ENCODE data around the gene HSD17B4. TPM values are rescaled to one million over a fixed set of nuclear protein-coding genes. Genes with fewer than 3 reads are reported as not detected.
"Not testable (repeated sequence)": the region's sequence is repeated elsewhere in the genome, so short reads cannot be mapped to it uniquely, and the experiment has no call there.

The HSD17B4 gene
- total RNA-seq, 2 donors from 2014 or later: 122 to 170 TPM

DNA sequence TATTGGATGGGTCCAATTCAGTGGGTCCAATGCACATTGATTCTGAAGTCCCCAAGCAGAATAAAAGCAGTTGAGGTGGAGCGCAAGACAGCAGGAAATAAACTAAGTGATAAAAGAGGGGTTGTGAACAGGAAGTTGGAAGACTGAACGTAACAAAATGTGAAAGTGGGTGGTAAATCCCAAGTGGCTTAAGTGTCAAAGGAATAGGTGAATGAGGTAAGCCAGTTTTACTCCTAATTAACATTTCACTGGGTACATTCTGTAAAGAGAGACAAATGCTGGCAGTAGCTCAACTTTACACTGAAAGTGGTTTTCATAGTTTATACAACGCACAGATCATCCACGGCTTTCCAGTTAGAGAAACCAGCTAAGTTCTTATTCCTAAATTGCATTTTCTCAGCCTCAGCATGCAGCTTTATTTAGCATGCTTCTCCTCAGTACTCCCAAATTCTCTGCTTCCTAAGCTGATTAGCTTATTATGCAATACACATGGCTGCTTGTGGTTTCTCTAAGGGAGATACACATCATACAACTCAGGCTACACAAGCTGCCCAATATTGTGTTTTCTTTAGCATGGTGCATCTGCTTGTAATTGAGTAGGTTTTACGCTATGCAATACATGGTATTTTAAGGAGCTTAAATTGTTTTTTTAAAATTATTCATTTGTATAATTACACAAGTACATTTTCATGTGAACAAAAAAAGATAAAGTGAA lies 34.2 kb upstream of the HSD17B4 start:
- TF ChIP-seq, protein P1, sequence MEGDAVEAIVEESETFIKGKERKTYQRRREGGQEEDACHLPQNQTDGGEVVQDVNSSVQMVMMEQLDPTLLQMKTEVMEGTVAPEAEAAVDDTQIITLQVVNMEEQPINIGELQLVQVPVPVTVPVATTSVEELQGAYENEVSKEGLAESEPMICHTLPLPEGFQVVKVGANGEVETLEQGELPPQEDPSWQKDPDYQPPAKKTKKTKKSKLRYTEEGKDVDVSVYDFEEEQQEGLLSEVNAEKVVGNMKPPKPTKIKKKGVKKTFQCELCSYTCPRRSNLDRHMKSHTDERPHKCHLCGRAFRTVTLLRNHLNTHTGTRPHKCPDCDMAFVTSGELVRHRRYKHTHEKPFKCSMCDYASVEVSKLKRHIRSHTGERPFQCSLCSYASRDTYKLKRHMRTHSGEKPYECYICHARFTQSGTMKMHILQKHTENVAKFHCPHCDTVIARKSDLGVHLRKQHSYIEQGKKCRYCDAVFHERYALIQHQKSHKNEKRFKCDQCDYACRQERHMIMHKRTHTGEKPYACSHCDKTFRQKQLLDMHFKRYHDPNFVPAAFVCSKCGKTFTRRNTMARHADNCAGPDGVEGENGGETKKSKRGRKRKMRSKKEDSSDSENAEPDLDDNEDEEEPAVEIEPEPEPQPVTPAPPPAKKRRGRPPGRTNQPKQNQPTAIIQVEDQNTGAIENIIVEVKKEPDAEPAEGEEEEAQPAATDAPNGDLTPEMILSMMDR (IDR thresholded peaks at IDR 0.05): no peak
- no peak overlapping the region for H3K27ac ChIP-seq
- H3K9me3 ChIP-seq: no peaks in the 10 kb centered on the region
- H3K4me1 ChIP-seq: peaks cover 0 to 10% of the 10 kb centered on the region in 2 donors
- H3K27me3 ChIP-seq: no peaks in the 10 kb centered on the region
- DNase-seq (ENCODE audit: low spot score): no peak
- H3K4me3 ChIP-seq: no peak overlapping the region
- H3K36me3 ChIP-seq: no peaks in the 10 kb centered on the region

DNA sequence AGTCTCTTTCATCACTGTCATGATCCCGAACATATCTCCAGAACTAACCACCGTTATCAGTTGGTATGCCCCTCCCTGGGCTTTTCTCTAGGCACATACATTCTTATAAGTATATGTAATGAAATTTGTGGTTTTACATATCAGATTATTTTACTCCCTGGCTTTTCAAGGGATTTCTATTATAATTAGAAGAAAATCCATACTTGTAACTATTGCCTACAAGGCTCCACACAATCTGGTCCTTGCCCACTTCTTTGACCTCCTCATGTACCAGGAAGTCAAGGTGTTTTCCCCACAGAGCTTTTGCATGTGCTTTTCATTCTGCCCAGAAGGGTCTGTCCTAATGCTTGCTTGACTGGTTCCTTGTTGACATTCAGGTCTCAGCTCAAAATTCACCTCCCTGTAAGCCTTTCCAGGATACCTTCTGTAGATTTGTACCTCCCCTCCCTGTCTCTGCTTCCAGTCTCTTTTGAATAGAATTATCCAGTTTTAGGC lies 33.6 kb upstream of the HSD17B4 start:
- no peaks in the 10 kb centered on the region for H3K27me3 ChIP-seq
- no peaks in the 10 kb centered on the region for H3K9me3 ChIP-seq
- H3K4me3 ChIP-seq: no peak overlapping the region
- TF ChIP-seq, protein P1 (IDR thresholded peaks at IDR 0.05): no peak
- peaks cover 0 to 10% of the 10 kb centered on the region in 2 donors for H3K4me1 ChIP-seq
- no peak overlapping the region for H3K27ac ChIP-seq
- no peak for DNase-seq (ENCODE audit: low spot score)
- H3K36me3 ChIP-seq: no peaks in the 10 kb centered on the region

DNA sequence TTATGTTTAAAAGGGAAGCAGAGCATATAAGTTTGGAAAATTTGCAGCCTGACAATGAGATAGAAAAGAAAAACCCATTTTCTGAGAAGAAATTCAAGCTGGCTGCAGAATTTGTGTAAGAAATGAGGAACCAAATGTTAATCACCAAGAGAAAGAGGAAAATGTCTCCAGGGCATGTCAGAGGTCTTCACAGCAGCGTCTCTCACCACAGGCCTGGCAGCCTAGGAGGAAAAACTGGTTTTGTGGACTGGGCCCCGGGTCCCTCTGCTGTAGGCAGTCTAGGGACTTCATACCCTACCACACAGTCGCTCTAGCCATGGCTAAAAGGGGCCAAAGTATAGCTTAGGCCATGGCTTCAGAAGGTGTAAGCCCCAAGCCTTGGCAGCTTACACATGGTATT lies 32.1 kb upstream of the HSD17B4 start:
- Histone ChIP-seq H3K4me1 (peaks cover 0 to 10% of the 10 kb centered on the region in 2 donors), H3K27me3 (no peaks in the 10 kb centered on the region), H3K36me3 (no peaks in the 10 kb centered on the region), H3K27ac (no peak overlapping the region), H3K4me3 (no peak overlapping the region), H3K9me3 (no peaks in the 10 kb centered on the region)
- TF ChIP-seq, protein P1 (IDR thresholded peaks at IDR 0.05): no peak
- DNase-seq (ENCODE audit: low spot score): no peak

DNA sequence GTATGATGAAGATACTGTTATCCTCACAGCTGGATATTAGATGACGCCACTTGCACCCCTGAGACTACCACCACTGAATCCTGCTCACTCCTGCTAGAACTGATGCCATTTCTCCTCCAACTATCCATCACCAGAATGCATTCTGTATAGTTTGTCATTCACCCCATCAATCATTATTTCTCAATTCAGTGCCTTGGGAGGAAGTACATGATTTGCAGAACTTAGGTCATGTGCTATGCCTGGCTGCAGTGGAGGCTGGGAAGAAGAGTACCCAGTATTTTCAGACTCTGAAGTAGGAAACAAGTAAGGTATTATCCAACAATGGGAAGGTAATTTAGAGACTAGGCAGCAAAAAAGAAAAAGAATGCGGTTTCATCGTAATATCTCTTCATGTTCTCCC lies 26.2 kb upstream of the HSD17B4 start:
- H3K27me3 ChIP-seq: no peaks in the 10 kb centered on the region
- H3K27ac ChIP-seq: no peak overlapping the region
- DNase-seq (ENCODE audit: low spot score): no peak
- TF ChIP-seq, protein P1 (IDR thresholded peaks at IDR 0.05): no peak
- H3K9me3 ChIP-seq: no peaks in the 10 kb centered on the region
- H3K4me1 ChIP-seq: no peaks in the 10 kb centered on the region
- H3K4me3 ChIP-seq: no peak overlapping the region
- H3K36me3 ChIP-seq: no peaks in the 10 kb centered on the region

DNA sequence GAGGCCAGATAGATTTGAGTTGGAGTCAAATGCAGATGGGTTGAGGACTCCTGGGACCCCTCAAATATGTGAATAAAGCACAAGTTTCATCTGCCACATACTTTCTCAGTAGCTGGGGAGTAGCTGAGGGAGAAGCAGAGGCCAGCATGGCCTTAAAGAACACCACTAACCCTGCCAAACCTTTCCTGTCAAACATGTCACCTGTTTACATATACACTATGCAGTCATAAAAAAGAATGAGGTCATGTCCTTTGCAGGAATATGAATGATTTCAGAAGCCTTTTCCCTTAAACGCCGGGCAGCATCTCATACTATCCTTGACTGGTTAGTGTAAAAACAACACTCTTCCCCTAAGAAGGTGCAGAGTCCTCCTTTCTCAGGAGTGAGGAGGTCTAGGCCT lies 25.2 kb upstream of the HSD17B4 start:
- H3K27me3 ChIP-seq: no peaks in the 10 kb centered on the region
- no peaks in the 10 kb centered on the region for H3K4me1 ChIP-seq
- no peak overlapping the region for H3K27ac ChIP-seq
- no peaks in the 10 kb centered on the region for H3K9me3 ChIP-seq
- no peak overlapping the region for H3K4me3 ChIP-seq
- TF ChIP-seq, protein P1 (IDR thresholded peaks at IDR 0.05): no peak
- no peaks in the 10 kb centered on the region for H3K36me3 ChIP-seq
- no peak for DNase-seq (ENCODE audit: low spot score)

DNA sequence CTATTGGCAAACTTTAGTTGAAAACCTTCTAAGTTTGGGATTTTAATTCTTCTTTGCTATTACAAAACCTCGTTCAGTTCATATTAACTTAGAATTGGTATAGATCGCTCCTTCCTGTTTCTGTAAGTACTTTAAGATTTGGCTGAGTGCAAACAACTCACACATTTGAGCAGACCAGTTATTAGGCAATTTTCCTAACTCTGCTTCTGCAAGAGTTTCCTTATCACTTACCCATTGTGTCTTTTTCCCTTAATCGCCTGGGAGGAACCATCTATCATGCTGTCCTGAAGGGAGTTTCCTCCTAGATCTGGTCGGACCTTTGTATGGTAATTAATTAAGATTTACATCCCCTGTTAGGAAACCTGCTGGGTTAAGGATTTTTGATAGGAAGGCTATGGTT lies 24.7 kb upstream of the HSD17B4 start:
- H3K4me1 ChIP-seq: not testable (repeated sequence)

DNA sequence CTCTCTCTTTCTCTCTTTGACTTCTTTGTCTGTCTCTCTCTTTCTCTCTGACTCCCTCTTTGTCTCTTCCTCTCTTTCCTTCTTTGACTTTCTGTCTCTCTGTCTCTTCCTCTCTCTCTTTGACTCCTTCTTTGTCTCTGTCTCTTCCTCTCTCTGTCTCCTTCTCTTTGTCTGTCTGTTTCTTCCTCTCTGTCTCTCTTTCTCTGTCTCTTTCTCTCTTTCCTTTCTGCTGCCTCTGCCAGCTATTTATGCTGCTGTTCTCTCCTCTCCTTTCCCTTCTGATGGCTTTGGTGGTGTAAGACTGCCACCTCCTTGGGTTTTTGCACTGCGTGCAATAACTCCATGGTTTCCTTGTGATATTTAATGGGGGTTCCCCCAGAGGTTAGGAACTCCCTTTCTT lies 24.1 kb upstream of the HSD17B4 start:
- not testable (repeated sequence) for H3K4me1 ChIP-seq; H3K27me3 ChIP-seq; H3K27ac ChIP-seq; H3K36me3 ChIP-seq; H3K4me3 ChIP-seq; DNase-seq (ENCODE audit: low spot score); H3K9me3 ChIP-seq

More for the DNA sequence above, 24.7 kb upstream of the HSD17B4 start:
- not testable (repeated sequence) for DNase-seq (ENCODE audit: low spot score); H3K27me3 ChIP-seq; H3K36me3 ChIP-seq; H3K27ac ChIP-seq; H3K4me3 ChIP-seq; H3K9me3 ChIP-seq

DNA sequence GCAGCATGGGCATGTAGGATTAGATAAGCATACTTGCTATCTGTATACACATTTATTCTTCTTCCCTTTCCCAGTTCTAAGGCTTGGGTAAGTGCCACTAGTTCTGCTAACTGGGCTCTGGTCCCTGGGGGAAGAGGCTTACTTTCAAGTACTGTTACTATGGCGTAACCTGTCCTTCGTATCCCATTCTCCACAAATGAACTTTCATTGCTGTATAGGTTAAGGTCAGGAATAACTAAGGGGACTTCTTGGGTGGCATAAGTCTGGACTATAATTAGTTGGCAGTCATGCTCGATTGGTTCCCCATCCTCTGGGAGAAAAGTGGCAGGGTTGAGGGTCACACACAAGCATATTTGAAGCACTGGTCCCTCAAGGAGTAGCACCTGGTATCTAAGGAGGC lies 23.7 kb upstream of the HSD17B4 start:
- not testable (repeated sequence) for H3K27me3 ChIP-seq; H3K9me3 ChIP-seq; H3K4me1 ChIP-seq; H3K27ac ChIP-seq; H3K4me3 ChIP-seq; H3K36me3 ChIP-seq; DNase-seq (ENCODE audit: low spot score)

DNA sequence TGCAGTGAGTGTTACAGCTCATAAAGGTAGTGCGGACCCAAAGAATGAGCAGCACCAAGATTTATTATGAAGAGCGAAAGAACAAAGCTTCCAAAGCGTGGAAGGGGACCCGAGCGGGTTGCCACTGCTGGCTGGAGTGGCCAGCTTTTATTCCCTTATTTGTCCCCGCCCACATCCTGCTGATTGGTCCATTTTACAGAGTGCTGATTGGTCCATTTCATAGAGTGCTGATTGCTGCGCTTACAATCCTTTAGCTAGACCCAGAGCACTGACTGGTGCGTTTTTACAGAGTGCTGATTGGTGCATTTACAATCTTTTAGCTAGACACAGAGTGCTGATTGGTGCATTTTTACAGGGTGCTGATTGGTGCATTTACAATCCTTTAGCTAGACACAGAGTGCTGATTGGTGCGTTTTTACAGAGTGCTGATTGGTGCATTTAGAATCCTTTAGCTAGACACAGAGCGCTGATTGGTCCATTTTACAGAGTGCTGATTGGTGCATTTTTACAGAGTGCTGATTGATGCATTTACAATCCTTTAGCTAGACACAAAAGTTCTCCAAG lies 19.5 kb upstream of the HSD17B4 start:
- H3K4me1 ChIP-seq; DNase-seq (ENCODE audit: low spot score); H3K27ac ChIP-seq; H3K36me3 ChIP-seq; H3K9me3 ChIP-seq; H3K4me3 ChIP-seq; H3K27me3 ChIP-seq: not testable (repeated sequence)
